Bronchial epithelial cell (primary cell): ENCODE measurements around the gene SGTA. TPM values are rescaled to one million over a fixed set of nuclear protein-coding genes. Genes with fewer than 3 reads are reported as not detected.

Experiments
- DNase-seq: peaks from one replicate; pipeline ENCODE4 v3.0.0-alpha.2; 2010; ENCODE audit warnings: low read depth
- FAIRE-seq: peaks from 2 replicates; lab custom pipeline; 2011; peaks lifted over from hg19 to GRCh38; lab: Jason Lieb, UNC
- H3K27me3 ChIP-seq: 2 replicates; pipeline ENCODE4 v1.5.1; 2011; ENCODE audit warnings: low read length; ENCODE audit not compliant: control insufficient read depth, insufficient read depth
- H3K36me3 ChIP-seq: 2 replicates; pipeline ENCODE4 v1.5.1; 2011; ENCODE audit warnings: low read length; ENCODE audit not compliant: control insufficient read depth, insufficient read depth
- H3K4me3 ChIP-seq: 2 replicates; pipeline ENCODE4 v1.5.1; 2011; ENCODE audit warnings: mild to moderate bottlenecking, low read depth, low read length, control low read depth
- CTCF ChIP-seq: IDR thresholded peaks from 2 replicates; pipeline ENCODE4 v1.5.1; 2011; ENCODE audit warnings: mild to moderate bottlenecking, moderate library complexity, low read length, control low read depth, inconsistent platforms; ENCODE audit not compliant: insufficient read depth, severe bottlenecking
- total RNA-seq: library from RNA; depleted of rRNA; stranded (reverse); fragments of >200 nt; gene quantifications from 2 replicates; pipeline ENCODE4 v1.2.1, GENCODE V29; 2014

The SGTA gene
- total RNA-seq, 1 donor from 2014 or later = 19.7 TPM

GRCh38 chr19:2791876-2792275 is 8.8 kb upstream of the SGTA start:
- FAIRE-seq (no peak), DNase-seq (no peak)
- H3K4me3 ChIP-seq = no peak overlapping the region
- H3K27me3 ChIP-seq = no peaks in the 10 kb centered on the region
- H3K36me3 ChIP-seq = peaks cover 20% of the 10 kb centered on the region
- TF ChIP-seq CTCF = no peak

- Histone ChIP-seq H3K36me3 (peaks cover 20% of the 10 kb centered on the region), H3K4me3 (no peak overlapping the region), H3K27me3 (no peaks in the 10 kb centered on the region)
- FAIRE-seq = no peak
- DNase-seq = no peak
- TF ChIP-seq CTCF = no peak
Observed at GRCh38 chr19:2791440-2791839, 8.4 kb upstream of the SGTA start.

GRCh38 chr19:2790557-2791271 is 7.6 kb upstream of the SGTA start:
- peaks cover 17% of the 10 kb centered on the region for H3K36me3 ChIP-seq
- no peak for FAIRE-seq
- TF ChIP-seq CTCF = no peak

GRCh38 chr19:2790194-2790556 is 7.1 kb upstream of the SGTA start:
- Histone ChIP-seq H3K4me3 (no peak overlapping the region), H3K27me3 (no peaks in the 10 kb centered on the region), H3K36me3 (peaks cover 12% of the 10 kb centered on the region)
- no peak for FAIRE-seq
- DNase-seq = no peak
- TF ChIP-seq CTCF = no peak

More at GRCh38 chr19:2790557-2791271, 7.6 kb upstream of the SGTA start:
- H3K27me3 ChIP-seq = no peaks in the 10 kb centered on the region
- H3K4me3 ChIP-seq = no peak overlapping the region
- DNase-seq = no peak

GRCh38 chr19:2788237-2788636 is 5.2 kb upstream of the SGTA start:
- H3K4me3 ChIP-seq = no peak overlapping the region
- H3K27me3 ChIP-seq = no peaks in the 10 kb centered on the region
- no peak for FAIRE-seq
- peaks cover 7% of the 10 kb centered on the region for H3K36me3 ChIP-seq
- no peak for DNase-seq
- no peak for TF ChIP-seq CTCF

- no peaks in the 10 kb centered on the region for H3K27me3 ChIP-seq
- H3K4me3 ChIP-seq = no peak overlapping the region
- FAIRE-seq (no peak), DNase-seq (no peak)
- TF ChIP-seq CTCF = no peak
- H3K36me3 ChIP-seq = peaks cover 7% of the 10 kb centered on the region
Observed at GRCh38 chr19:2787115-2787514, 4.0 kb upstream of the SGTA start.
